GM08714 (cell line): ENCODE measurements around the gene SEL1L.
"Not testable (repeated sequence)": the region's sequence is repeated elsewhere in the genome, so short reads cannot be mapped to it uniquely, and the experiment has no call there.

Experiments
- H3K4me3 ChIP-seq: fragments of 200-500 bp; sonication (Bioruptor generic); 2 replicates; pipeline ENCODE4 v1.5.1; 2014; ENCODE audit warnings: mild to moderate bottlenecking, low read length, inconsistent platforms
- ZNF274 ChIP-seq: IDR thresholded peaks from 2 replicates; pipeline ENCODE4 v1.6.1; 2012; ENCODE audit warnings: mild to moderate bottlenecking, low read depth, low read length

Gene SEL1L

GRCh38 chr14:81472096-81472800 lies 61.4 kb downstream of the SEL1L start:
- H3K4me3 ChIP-seq: no peak overlapping the region
- no peak for TF ChIP-seq ZNF274

GRCh38 chr14:81471062-81471461 lies 62.6 kb downstream of the SEL1L start:
- no peak overlapping the region; the same call in 1 of the 2 replicates for H3K4me3 ChIP-seq
- TF ChIP-seq ZNF274: no peak

- not testable (repeated sequence) for H3K4me3 ChIP-seq
Observed at GRCh38 chr14:81470557-81470826, 63.2 kb downstream of the SEL1L start.

GRCh38 chr14:81466854-81467253 lies 66.8 kb downstream of the SEL1L start:
- TF ChIP-seq ZNF274: no peak
- no peak overlapping the region for H3K4me3 ChIP-seq

GRCh38 chr14:81465507-81466228 lies 68.0 kb downstream of the SEL1L start:
- no peak overlapping the region for H3K4me3 ChIP-seq
- TF ChIP-seq ZNF274: no peak

GRCh38 chr14:81465003-81465392 lies 68.7 kb downstream of the SEL1L start:
- peak overlapping the region; percentile 66; the same call in 1 of the 2 replicates for H3K4me3 ChIP-seq

- TF ChIP-seq ZNF274: no peak
Observed at GRCh38 chr14:81464253-81465002, 69.2 kb downstream of the SEL1L start.

GRCh38 chr14:81462356-81462755 lies 71.3 kb downstream of the SEL1L start:
- not testable (repeated sequence) for H3K4me3 ChIP-seq

More at GRCh38 chr14:81464253-81465002, 69.2 kb downstream of the SEL1L start:
- H3K4me3 ChIP-seq: peak overlapping the region; percentile 66; the same call in 1 of the 2 replicates

- H3K4me3 ChIP-seq: no peak overlapping the region
- no peak for TF ChIP-seq ZNF274
Observed at GRCh38 chr14:81459912-81460311, 73.7 kb downstream of the SEL1L start.

- TF ChIP-seq ZNF274: no peak
- H3K4me3 ChIP-seq: no peak overlapping the region
Observed at GRCh38 chr14:81458352-81458751, 75.3 kb downstream of the SEL1L start.

GRCh38 chr14:81455390-81455789 lies 78.3 kb downstream of the SEL1L start:
- no peak overlapping the region for H3K4me3 ChIP-seq
- TF ChIP-seq ZNF274: no peak

- no peak for TF ChIP-seq ZNF274
- H3K4me3 ChIP-seq: no peak overlapping the region
Observed at GRCh38 chr14:81454572-81455218, 79.0 kb downstream of the SEL1L start.

GRCh38 chr14:81453166-81453766 lies 80.4 kb downstream of the SEL1L start:
- TF ChIP-seq ZNF274: no peak
- H3K4me3 ChIP-seq: no peak overlapping the region
